ENCODE data around the gene CACNA2D4.

GRCh38 chr12:1858456-1858855 lies 60.0 kb downstream of the CACNA2D4 start:
- TF ChIP-seq POLR2A (IDR thresholded peaks at IDR 0.05; ENCODE audit: low read depth, low read length) (no peak), TAF1 (IDR thresholded peaks at IDR 0.05; ENCODE audit: low read depth, low read length) (no peak)

Measured in GM12891 (cell line).